ENCODE measurements around the gene TPGS1.

Gene TPGS1

DNA sequence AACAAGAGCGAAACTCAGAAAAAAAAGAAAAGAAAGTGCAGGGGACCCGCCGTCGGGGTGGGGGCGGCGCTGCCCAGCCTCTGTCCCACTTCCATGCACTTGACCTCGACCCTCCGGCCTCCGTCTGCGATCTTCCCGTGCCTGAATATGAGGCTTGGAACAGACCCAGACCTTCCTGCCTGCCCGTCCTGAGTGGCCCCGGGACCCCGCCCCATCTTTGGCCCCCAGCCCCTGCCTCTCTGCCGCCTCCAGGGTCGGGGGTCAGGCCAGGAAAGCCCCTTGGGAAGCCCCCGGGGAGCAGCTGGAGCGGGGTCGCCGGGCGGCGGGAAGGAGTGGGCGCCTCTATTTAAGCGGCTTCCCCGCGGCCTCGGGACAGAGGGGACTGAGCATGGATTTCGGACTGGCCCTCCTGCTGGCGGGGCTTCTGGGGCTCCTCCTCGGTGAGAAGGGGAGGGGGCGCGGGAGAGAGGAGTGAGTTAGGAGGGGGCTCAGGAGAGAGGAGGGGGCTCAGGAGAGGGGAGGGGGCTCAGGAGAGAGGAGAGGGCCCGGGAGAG, 11.1 kb upstream of the TPGS1 start, which contains the start of gene MADCAM1:
Gene MADCAM1 (plus strand): TSS at position 375 of the 554 bp plus-strand sequence. CDS start 14 bp downstream, at position 389.
- no peak for DNase-seq

GRCh38 chr19:496986-497385, 10.3 kb upstream of the TPGS1 start:
- no peak for DNase-seq

DNA sequence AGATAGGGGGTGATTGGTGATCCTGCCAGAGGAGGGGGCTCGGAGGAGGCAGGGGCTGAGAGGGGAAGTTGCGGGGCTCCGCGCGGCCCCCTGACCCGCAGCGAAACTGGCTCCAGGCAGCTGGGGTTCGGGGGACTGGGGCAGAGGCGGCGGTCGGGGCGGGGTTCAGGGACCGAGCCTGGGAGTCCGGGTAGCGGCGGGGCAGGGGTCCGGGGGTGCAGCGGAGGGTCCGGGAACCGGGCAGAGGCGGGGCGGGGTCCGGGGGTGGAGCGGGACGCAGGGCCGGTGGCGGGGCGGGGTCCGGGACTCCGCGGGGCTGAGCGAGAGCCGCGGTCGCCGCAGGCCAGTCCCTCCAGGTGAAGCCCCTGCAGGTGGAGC, 9.8 kb upstream of the TPGS1 start:
- no peak for DNase-seq

DNA sequence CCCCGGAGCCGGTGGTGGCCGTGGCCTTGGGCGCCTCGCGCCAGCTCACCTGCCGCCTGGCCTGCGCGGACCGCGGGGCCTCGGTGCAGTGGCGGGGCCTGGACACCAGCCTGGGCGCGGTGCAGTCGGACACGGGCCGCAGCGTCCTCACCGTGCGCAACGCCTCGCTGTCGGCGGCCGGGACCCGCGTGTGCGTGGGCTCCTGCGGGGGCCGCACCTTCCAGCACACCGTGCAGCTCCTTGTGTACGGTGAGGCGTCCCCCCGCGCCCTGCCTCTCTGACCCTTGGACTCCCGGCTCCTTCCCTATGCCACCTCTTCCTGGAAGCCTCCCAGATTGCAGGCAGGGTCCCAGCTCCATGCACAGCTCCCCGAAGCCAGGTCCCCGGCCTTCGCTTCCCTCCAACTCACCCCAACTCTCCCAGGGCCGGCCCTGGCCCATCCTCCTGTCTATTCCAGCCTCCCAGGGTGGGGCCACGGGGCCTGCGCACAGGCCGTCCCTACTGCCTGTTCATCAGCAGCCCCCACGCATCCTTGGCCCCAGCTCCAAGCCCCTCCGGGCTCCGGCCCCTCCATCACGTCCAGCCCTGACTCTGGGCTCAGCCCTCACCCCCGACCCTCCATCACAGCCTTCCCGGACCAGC, 9.3 kb upstream of the TPGS1 start:
- DNase-seq, result no peak

- DNase-seq, result no peak
Observed at GRCh38 chr19:498511-498891, 8.8 kb upstream of the TPGS1 start.

DNA sequence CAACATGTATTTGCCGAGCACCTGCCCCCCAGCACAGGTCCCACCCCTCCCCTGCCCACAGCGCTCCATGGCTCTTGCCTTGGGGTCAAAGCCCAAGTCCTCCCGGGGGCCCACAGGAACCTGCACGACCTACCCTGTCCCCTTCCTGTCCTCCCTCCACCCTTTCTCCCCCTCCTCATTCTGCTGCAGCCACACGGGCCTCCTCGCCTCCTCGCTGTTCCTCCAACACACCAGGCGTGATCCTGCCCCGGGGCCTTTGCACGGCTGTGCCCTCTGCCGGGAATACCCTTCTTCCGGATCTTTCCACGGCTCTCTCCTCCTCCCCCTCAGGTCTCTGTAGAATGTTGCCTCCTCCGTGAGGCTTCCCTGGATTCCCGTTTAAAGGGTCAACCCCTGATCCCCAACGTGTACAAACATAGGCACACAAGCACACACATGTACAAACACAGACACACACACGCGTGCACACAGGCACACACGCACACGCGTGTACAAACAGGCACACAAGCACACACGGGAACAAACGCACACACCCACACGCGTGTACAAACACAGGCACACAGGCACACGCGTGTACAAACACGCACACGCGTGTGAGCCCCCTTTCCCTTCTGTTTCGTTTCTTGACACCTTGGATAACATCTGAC, 8.2 kb upstream of the TPGS1 start:
- no peak for DNase-seq

- DNase-seq, result no peak
Observed at GRCh38 chr19:501646-502045, 5.7 kb upstream of the TPGS1 start.

DNA sequence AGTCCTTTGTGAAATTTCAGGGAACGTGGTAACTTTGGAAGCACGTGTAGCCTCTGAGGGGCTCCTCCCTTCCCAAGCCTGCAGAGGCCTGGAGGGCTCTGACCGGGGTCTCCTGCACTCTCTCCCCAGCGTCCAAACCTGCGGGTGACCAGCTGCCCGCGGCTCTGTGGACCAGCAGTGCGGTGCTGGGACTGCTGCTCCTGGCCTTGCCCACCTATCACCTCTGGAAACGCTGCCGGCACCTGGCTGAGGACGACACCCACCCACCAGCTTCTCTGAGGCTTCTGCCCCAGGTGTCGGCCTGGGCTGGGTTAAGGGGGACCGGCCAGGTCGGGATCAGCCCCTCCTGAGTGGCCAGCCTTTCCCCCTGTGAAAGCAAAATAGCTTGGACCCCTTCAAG, 2.7 kb upstream of the TPGS1 start:
- DNase-seq, result no peak

DNA sequence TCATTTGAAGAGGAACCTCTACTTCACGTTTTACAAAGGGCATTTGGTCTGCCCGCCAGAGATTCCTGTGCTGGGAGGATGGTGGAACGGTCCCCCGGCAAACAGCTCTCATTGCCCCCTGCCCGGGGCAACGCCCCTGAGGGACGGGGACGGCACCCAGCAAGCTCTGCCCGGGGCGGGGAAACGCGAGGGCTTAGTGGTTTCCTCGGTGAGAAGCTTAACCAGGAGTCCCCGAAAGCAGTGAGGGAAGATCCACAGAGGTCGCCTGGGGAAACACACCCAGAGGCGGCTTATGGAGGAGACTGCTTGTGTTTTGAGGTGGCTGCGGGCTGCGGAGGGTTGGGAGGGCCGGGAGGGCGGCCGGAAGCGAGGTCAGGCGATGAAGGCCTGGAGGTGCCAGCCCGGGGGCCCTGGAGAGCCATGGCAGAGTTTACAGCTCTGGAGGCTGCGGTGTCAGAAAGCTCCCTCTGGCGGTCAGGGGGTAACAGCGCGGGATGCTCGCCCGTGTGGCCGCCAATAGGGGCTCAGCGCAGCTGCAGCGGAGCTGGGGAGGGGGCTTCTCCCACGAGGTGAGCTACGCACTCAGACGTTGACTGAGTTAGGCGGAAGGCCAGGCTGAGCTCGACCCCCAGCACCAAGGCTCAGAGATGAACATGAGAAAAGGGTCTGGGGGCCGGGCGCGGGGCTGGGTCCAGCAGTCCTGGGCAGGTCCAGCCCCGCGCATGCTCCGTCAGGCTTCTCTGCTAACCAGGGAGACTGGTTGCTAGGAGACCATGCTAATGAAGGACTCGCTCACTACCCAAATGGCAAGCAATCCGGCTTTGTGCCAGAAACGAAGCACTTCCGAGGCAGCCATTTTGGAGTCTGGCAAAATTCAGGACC, 652 bp upstream of the TPGS1 start:
- peak; percentile 99 for DNase-seq

DNA sequence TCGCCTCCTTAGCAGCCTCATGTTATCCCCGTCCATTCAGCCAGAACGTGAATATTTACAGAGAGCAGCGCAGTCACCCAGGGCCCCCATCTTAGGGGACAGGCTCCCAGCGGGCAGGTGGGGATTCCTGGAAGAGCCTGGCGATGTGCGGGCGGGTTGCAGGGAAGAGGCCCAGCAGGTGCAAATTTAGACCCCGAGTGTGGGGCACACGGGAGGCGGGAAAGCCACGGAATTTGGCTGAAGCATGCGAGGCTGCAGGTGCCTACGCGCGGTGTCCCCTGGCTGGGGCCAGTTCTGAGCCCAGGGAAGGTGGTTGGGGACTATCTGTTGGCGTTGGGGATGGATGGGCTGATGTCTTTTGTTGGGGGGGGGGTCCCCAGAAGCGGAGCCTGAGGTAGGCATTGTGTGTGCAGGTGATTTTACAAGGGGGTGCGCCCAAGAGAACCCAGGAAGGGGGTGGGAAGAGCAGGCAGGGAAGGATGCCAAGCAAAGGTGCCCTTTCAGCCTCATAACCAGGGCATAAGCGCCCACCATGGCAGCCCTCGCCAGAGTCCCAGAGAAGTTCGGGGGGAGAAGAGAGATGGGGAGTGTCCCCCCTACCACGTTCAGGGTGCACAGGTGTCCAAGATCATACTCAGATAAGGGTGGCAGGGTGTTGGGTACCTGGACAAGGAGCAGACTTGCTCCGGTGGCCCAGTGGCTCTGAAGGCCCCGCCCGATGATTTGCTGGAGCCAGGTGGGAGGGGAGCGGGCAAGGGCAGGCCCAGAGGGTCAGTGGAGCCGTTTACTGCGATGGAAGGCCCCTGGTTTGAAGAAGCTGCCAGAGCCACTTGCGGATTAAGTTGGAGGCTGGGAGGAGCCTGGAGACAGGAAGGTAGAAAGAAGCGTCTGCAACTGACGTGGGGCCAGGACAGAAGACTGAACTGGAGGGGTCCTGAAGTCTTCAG, 1.2 kb downstream of the TPGS1 start:
- DNase-seq, result no peak

DNA sequence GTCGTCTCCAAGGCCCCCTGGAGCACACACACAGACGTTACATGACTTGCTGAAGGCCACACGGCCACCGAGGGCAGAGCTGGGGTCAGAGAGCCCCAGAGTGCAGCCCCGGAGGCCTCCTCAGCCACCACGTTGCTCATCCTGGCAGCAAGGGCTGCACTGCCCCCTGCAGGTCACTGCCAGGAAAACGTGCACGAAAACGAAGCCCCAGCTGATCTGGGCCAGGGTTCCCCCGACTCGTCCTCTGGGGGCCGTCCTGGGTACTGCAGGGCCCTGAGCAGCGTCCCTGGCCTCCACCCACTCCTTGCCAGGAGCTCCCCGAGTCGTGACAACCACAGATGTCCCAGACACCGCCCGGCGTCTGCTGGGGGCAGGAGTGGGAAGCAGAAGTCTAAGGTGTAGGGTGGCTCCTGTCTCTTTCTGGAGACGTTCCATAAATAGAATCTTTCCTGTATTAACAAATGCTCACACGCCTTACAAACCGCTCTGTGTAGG, 3.4 kb downstream of the TPGS1 start:
- peak; percentile 86 for DNase-seq

GRCh38 chr19:511101-511851, 4.0 kb downstream of the TPGS1 start:
- peak; percentile 98 for DNase-seq

DNA sequence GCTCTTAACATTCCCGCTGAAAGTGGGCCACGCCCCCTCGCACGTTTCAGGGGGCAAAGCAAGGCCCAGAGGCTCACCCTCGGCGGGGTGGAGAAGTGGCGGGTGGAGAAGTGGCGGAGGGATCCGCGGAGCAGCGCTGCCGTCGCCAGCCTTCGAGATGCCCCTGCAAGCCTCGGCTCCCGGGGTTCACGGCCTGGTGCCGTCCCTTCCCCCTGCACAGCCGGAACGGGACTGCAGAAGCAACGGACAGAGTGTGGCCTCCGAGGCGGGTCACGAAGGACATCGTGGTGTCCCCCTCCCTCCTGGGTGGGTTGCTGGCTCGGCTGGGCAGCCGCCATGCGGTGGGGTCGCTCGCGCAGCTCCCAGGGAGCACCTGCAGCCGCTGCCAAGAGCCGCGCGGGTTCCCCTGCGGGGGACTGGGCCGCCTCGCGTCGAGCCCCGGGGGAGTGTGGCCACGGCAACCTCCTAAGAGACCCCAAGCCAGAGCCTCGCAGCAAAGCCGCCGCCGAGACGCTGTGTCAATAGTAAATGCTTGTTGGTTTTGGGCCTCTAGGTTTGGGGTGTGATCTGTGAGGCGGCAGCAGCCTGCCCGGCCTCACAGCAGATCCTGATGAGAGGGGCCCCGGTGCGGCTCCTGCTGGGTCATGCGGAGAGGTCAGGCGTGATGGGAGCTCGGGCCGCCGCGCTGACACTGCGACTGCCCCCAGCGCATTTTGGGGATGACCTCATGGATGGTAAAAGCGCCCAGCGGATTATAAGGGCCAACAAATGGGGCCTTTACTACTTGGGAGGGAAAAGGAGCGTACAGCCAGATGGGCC, 5.5 kb downstream of the TPGS1 start:
- no peak for DNase-seq

GRCh38 chr19:513368-514165, 6.3 kb downstream of the TPGS1 start:
- DNase-seq, result no peak

GRCh38 chr19:514166-514663, 6.9 kb downstream of the TPGS1 start:
- no peak for DNase-seq

DNA sequence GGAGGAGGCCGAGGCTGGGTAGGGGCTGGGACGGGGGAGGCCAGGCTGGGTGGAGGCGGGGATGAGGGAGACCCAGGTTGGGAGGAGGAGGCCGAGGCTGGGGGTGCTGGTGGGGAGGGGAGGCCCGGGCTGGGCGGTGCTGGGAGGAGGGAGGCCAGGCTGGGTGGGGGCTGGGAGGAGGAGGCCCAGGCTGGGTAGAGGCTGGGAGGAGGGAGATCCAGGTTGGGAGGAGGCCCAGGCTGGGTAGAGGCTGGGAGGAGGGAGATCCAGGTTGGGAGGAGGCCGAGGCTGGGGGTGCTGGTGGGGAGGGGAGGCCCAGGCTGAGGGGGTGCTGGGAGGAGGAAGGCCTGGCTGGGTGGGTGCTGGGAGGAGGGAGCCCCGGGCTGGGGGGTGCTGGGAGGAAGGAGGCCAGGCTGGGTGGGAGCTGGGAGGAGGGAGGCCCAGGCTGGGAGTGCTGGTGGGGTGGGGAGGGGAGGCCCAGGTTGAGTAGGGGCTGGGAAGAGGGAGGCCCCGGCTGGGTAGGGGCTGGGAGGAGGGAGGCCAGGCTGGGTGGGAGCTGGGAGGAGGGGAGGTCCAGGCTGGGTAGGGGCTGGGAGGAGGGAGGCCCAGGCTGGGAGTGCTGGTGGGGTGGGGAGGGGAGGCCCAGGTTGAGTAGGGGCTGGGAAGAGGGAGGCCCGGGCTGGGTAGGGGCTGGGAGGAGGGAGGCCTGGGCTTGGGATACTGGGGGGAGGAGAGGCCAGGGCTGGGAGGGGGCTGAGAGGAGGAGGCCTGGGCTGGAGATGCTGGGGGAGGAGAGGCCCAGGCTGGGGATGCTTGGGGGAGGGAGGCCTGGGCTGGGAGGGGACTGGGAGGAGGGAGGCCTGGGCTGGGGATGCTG, 10.7 kb downstream of the TPGS1 start:
- no peak for DNase-seq

- no peak for DNase-seq
Observed at GRCh38 chr19:518598-519231, 11.4 kb downstream of the TPGS1 start.

DNA sequence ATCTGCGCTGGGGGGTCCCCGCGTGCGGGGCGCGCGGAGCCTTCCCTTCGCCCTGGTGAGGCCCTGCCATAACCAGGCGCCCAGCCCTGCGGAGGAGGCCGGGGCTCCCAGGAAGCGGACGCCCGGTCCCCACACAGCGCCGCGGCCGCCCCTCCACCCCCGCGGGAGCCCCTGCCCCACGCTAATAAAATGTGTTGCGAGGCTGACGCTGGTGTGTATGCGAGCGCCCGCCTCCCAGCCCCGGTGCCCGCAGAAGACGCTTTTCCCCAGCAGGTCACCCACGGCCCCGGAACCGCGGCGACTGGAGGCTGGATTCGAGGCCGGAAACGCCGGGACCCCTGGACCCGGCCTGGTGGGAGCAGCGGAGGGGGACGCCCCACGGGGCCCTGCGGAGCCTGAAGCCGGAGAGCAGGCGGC, 12.2 kb downstream of the TPGS1 start:
- DNase-seq, result no peak

Measured in NCI-H774 (cell line).